ENCODE results near the gene MOSPD3. TPM values are rescaled to one million over a fixed set of nuclear protein-coding genes. Genes with fewer than 3 reads are reported as not detected.

MOSPD3 gene
- total and polyA plus RNA-seq, 2 of the 13 experiments (the other 11 are each of a cell fraction or from before 2014, with no cell fraction given): 7.6 to 8.8 TPM

- TF ChIP-seq AHDC1 (CRISPR knock-in tag; IDR thresholded peaks at IDR 0.05; ENCODE audit: borderline replicate concordance) (no peak), ZNF687 (CRISPR knock-in tag; IDR thresholded peaks at IDR 0.05) (peak; percentile 56; the same call in 1 of the 2 replicates), REPIN1 (CRISPR knock-in tag; IDR thresholded peaks at IDR 0.05; ENCODE audit: borderline replicate concordance, low read depth) (no peak), TAF15 (IDR thresholded peaks at IDR 0.05; ENCODE audit: low read depth, low read length, poor library complexity, severe bottlenecking) (no peak), NCOR1 (IDR thresholded peaks at IDR 0.05; ENCODE audit: borderline replicate concordance, low read length) (peak; percentile 83), MED1 (CRISPR knock-in tag; IDR thresholded peaks at IDR 0.05) (peak; percentile 62), ZSCAN9 (CRISPR knock-in tag; IDR thresholded peaks at IDR 0.05; ENCODE audit: borderline replicate concordance) (no peak), ZNF225 (CRISPR knock-in tag; IDR thresholded peaks at IDR 0.05) (no peak)
- TF ChIP-seq, protein P1, sequence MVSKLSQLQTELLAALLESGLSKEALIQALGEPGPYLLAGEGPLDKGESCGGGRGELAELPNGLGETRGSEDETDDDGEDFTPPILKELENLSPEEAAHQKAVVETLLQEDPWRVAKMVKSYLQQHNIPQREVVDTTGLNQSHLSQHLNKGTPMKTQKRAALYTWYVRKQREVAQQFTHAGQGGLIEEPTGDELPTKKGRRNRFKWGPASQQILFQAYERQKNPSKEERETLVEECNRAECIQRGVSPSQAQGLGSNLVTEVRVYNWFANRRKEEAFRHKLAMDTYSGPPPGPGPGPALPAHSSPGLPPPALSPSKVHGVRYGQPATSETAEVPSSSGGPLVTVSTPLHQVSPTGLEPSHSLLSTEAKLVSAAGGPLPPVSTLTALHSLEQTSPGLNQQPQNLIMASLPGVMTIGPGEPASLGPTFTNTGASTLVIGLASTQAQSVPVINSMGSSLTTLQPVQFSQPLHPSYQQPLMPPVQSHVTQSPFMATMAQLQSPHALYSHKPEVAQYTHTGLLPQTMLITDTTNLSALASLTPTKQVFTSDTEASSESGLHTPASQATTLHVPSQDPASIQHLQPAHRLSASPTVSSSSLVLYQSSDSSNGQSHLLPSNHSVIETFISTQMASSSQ (IDR thresholded peaks at IDR 0.05; ENCODE audit: low read depth): no peak
- TF ChIP-seq, protein P1 (CRISPR knock-in tag; IDR thresholded peaks at IDR 0.05; ENCODE audit: borderline replicate concordance): no peak
- TF ChIP-seq, protein P2, sequence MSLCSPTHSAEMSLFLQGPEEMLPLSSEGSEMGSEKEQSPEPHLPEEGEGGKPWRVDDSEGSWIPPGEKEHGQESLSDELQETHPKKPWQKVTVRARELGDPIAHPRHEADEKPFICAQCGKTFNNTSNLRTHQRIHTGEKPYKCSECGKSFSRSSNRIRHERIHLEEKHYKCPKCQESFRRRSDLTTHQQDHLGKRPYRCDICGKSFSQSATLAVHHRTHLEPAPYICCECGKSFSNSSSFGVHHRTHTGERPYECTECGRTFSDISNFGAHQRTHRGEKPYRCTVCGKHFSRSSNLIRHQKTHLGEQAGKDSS (CRISPR knock-in tag; IDR thresholded peaks at IDR 0.05; ENCODE audit: borderline replicate concordance, low read depth): 0 out of 2 replicates have a peak, but pooled peaks have one; percentile 43
- TF ChIP-seq, protein P3, sequence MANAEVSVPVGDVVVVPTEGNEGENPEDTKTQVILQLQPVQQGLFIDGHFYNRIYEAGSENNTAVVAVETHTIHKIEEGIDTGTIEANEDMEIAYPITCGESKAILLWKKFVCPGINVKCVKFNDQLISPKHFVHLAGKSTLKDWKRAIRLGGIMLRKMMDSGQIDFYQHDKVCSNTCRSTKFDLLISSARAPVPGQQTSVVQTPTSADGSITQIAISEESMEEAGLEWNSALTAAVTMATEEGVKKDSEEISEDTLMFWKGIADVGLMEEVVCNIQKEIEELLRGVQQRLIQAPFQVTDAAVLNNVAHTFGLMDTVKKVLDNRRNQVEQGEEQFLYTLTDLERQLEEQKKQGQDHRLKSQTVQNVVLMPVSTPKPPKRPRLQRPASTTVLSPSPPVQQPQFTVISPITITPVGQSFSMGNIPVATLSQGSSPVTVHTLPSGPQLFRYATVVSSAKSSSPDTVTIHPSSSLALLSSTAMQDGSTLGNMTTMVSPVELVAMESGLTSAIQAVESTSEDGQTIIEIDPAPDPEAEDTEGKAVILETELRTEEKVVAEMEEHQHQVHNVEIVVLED (CRISPR knock-in tag; IDR thresholded peaks at IDR 0.05; ENCODE audit: borderline replicate concordance): no peak
These were observed 29.1 kb downstream of the MOSPD3 start, which contains the start of gene TFR2 (continued) for GRCh38 chr7:100641463-100641859.
